ENCODE measurements around the gene KIF1B. TPM values are rescaled to one million over a fixed set of nuclear protein-coding genes. Genes with fewer than 3 reads are reported as not detected.
A peak's percentile ranks its signal among the peaks of the same experiment; 100 is the strongest.

Gene KIF1B
- total and polyA plus RNA-seq, 9 of the 15 experiments (the other 6 are each of a cell fraction or from before 2014, with no cell fraction given): 2.8 to 19.8 (median 11.9) TPM

- TF ChIP-seq CHD7 (IDR thresholded peaks at IDR 0.05; ENCODE audit: low read depth, low read length): no peak
- no peak for TF ChIP-seq ZNF717 (CRISPR knock-in tag; IDR thresholded peaks at IDR 0.05)
- no peak for TF ChIP-seq RBM15 (IDR thresholded peaks at IDR 0.05; ENCODE audit: insufficient read depth, low read length)
- TF ChIP-seq ELF1 (tag; IDR thresholded peaks at IDR 0.05): no peak
- no peak for TF ChIP-seq MECOM (CRISPR knock-in tag; IDR thresholded peaks at IDR 0.05)
- TF ChIP-seq, protein P1, sequence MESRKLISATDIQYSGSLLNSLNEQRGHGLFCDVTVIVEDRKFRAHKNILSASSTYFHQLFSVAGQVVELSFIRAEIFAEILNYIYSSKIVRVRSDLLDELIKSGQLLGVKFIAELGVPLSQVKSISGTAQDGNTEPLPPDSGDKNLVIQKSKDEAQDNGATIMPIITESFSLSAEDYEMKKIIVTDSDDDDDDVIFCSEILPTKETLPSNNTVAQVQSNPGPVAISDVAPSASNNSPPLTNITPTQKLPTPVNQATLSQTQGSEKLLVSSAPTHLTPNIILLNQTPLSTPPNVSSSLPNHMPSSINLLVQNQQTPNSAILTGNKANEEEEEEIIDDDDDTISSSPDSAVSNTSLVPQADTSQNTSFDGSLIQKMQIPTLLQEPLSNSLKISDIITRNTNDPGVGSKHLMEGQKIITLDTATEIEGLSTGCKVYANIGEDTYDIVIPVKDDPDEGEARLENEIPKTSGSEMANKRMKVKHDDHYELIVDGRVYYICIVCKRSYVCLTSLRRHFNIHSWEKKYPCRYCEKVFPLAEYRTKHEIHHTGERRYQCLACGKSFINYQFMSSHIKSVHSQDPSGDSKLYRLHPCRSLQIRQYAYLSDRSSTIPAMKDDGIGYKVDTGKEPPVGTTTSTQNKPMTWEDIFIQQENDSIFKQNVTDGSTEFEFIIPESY (CRISPR knock-in tag; IDR thresholded peaks at IDR 0.05): peak; percentile 70
- TF ChIP-seq ARID1B (IDR thresholded peaks at IDR 0.05): no peak
- TF ChIP-seq RUNX1 (IDR thresholded peaks at IDR 0.05; ENCODE audit: low read depth): no peak
- TF ChIP-seq, protein P2, sequence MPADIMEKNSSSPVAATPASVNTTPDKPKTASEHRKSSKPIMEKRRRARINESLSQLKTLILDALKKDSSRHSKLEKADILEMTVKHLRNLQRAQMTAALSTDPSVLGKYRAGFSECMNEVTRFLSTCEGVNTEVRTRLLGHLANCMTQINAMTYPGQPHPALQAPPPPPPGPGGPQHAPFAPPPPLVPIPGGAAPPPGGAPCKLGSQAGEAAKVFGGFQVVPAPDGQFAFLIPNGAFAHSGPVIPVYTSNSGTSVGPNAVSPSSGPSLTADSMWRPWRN (IDR thresholded peaks at IDR 0.05; ENCODE audit: low read depth): no peak
Observed at GRCh38 chr1:10402729-10403274, 192.4 kb downstream of the KIF1B start (continued).
